ENCODE results near the gene C13orf46. TPM values are rescaled to one million over a fixed set of nuclear protein-coding genes. Genes with fewer than 3 reads are reported as not detected.

The C13orf46 gene
- polyA plus RNA-seq, 1 donor = 0.34 TPM

- H3K27ac ChIP-seq (ENCODE audit: low read length) = peak overlapping the region; percentile 63
- H3K4me1 ChIP-seq (ENCODE audit: control insufficient read depth, insufficient read depth, low read length) = peaks cover 22% of the 10 kb centered on the region
- no peaks in the 10 kb centered on the region for H3K9me3 ChIP-seq (ENCODE audit: control insufficient read depth, low read depth, low read length)
- no CpG with 5 or more reads among the region's 17 CpGs for WGBS (ENCODE audit: insufficient coverage, low lambda C conversion rate)
- peak; percentile 79 to 94 for DNase-seq
- no peak overlapping the region for H3K4me3 ChIP-seq (ENCODE audit: low read length)
- no peaks in the 10 kb centered on the region for H3K36me3 ChIP-seq (ENCODE audit: control insufficient read depth, insufficient read depth, low read length)
- H3K27me3 ChIP-seq (ENCODE audit: control insufficient read depth, insufficient read depth, low read length) = no peaks in the 10 kb centered on the region
These were observed 66.0 kb downstream of the C13orf46 start for GRCh38 chr13:113907635-113908617.

GRCh38 chr13:113906571-113906970 lies 67.3 kb downstream of the C13orf46 start:
- no CpG with 5 or more reads among the region's 4 CpGs for WGBS (ENCODE audit: insufficient coverage, low lambda C conversion rate)
- no peaks in the 10 kb centered on the region for H3K36me3 ChIP-seq (ENCODE audit: control insufficient read depth, insufficient read depth, low read length)
- DNase-seq = no peak
- H3K4me3 ChIP-seq (ENCODE audit: low read length) = no peak overlapping the region
- no peaks in the 10 kb centered on the region for H3K27me3 ChIP-seq (ENCODE audit: control insufficient read depth, insufficient read depth, low read length)
- H3K27ac ChIP-seq (ENCODE audit: low read length) = no peak overlapping the region
- H3K9me3 ChIP-seq (ENCODE audit: control insufficient read depth, low read depth, low read length) = no peaks in the 10 kb centered on the region
- peaks cover 22% of the 10 kb centered on the region for H3K4me1 ChIP-seq (ENCODE audit: control insufficient read depth, insufficient read depth, low read length)

- Histone ChIP-seq H3K36me3 (ENCODE audit: control insufficient read depth, insufficient read depth, low read length) (no peaks in the 10 kb centered on the region), H3K4me1 (ENCODE audit: control insufficient read depth, insufficient read depth, low read length) (peaks cover 22% of the 10 kb centered on the region), H3K27me3 (ENCODE audit: control insufficient read depth, insufficient read depth, low read length) (no peaks in the 10 kb centered on the region), H3K27ac (ENCODE audit: low read length) (no peak overlapping the region), H3K9me3 (ENCODE audit: control insufficient read depth, low read depth, low read length) (no peaks in the 10 kb centered on the region), H3K4me3 (ENCODE audit: low read length) (no peak overlapping the region)
- WGBS (ENCODE audit: insufficient coverage, low lambda C conversion rate) = no CpG with 5 or more reads among the region's 8 CpGs
- no peak for DNase-seq
These were observed 67.9 kb downstream of the C13orf46 start for GRCh38 chr13:113905942-113906341.

DNA sequence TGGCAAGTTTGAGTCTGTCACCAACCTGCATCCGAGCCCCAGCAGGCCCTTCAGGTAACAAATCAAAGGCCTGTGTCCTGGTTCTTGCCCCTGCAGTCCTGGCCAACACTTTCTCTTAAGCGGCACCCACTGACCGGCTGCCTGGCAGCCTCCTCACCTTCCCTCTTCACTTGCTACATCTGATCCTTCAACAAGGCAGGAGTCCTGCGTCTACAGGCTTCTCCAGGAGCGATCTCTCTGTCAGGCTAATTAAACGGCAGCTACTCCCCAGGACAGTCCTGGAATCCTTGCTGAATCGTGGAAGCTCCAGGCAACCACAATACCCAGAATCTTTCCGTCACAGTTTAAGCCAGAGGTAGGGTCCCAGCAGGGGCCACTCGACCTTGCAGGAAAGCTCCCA lies 68.9 kb downstream of the C13orf46 start:
- Histone ChIP-seq H3K4me3 (ENCODE audit: low read length) (no peak overlapping the region), H3K27ac (ENCODE audit: low read length) (peak overlapping the region; percentile 8), H3K36me3 (ENCODE audit: control insufficient read depth, insufficient read depth, low read length) (no peaks in the 10 kb centered on the region), H3K4me1 (ENCODE audit: control insufficient read depth, insufficient read depth, low read length) (peaks cover 22% of the 10 kb centered on the region), H3K27me3 (ENCODE audit: control insufficient read depth, insufficient read depth, low read length) (no peaks in the 10 kb centered on the region), H3K9me3 (ENCODE audit: control insufficient read depth, low read depth, low read length) (no peaks in the 10 kb centered on the region)
- WGBS (ENCODE audit: insufficient coverage, low lambda C conversion rate) = no CpG with 5 or more reads among the region's 9 CpGs
- peak in 1 of 2 donors; percentile 12 for DNase-seq

DNA sequence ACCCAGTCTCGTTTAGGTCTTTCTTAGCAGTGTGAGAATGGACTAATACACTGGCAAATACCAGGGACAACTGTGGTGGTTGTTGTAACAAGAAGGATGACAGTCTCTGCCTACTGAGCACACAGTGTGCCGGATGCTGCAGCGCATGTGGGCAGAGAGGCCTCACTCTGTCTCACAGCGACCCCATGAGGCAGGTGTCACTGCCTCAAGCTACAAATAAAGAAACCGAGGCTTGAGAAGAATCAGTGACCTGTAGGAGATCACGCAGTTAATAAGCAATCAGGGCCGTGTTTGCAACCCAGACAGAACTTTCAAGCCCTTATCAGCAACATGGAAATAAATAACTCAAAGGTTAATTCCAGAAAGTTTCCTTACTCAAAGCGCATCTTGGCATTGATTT lies 69.5 kb downstream of the C13orf46 start:
- WGBS (ENCODE audit: insufficient coverage, low lambda C conversion rate) = no CpG with 5 or more reads among the region's 8 CpGs
- Histone ChIP-seq H3K27ac (ENCODE audit: low read length) (no peak overlapping the region), H3K4me3 (ENCODE audit: low read length) (no peak overlapping the region)

GRCh38 chr13:113903912-113904311 lies 70.0 kb downstream of the C13orf46 start:
- Histone ChIP-seq H3K9me3 (ENCODE audit: control insufficient read depth, low read depth, low read length) (no peaks in the 10 kb centered on the region), H3K36me3 (ENCODE audit: control insufficient read depth, insufficient read depth, low read length) (no peaks in the 10 kb centered on the region), H3K27ac (ENCODE audit: low read length) (no peak overlapping the region), H3K4me3 (ENCODE audit: low read length) (no peak overlapping the region), H3K27me3 (ENCODE audit: control insufficient read depth, insufficient read depth, low read length) (no peaks in the 10 kb centered on the region), H3K4me1 (ENCODE audit: control insufficient read depth, insufficient read depth, low read length) (peaks cover 19% of the 10 kb centered on the region)
- DNase-seq = no peak
- whole genome bisulfite sequencing (ENCODE audit: insufficient coverage, low lambda C conversion rate) = no CpG with 5 or more reads among the region's 9 CpGs

More for the DNA sequence above, 69.5 kb downstream of the C13orf46 start:
- Histone ChIP-seq H3K36me3 (ENCODE audit: control insufficient read depth, insufficient read depth, low read length) (no peaks in the 10 kb centered on the region), H3K27me3 (ENCODE audit: control insufficient read depth, insufficient read depth, low read length) (no peaks in the 10 kb centered on the region), H3K9me3 (ENCODE audit: control insufficient read depth, low read depth, low read length) (no peaks in the 10 kb centered on the region), H3K4me1 (ENCODE audit: control insufficient read depth, insufficient read depth, low read length) (peaks cover 22% of the 10 kb centered on the region)
- DNase-seq = peak; percentile 81 to 89

Other genes starting within 250 kb of the C13orf46 start
- gene TMEM255B, start 214.8 kb downstream of the C13orf46 start, polyA plus RNA-seq = 5.1 TPM
- gene GAS6, start 110.0 kb downstream of the C13orf46 start, polyA plus RNA-seq = 48.4 TPM
- gene RASA3, start 158.5 kb upstream of the C13orf46 start, polyA plus RNA-seq = 8.3 TPM
- 0.06 TPM for gene CFAP97D2, start 205.2 kb upstream of the C13orf46 start, polyA plus RNA-seq